Panc1 (cell line): ENCODE measurements around the gene CCDC57.

ENCODE experiments used
- CTCF ChIP-seq: fragments of 450-650 bp; IDR thresholded peaks from 2 replicates; pipeline ENCODE4 v1.5.1; 2017; ENCODE audit warnings: mild to moderate bottlenecking
- POLR2AphosphoS5 ChIP-seq: IDR thresholded peaks from 2 replicates; pipeline ENCODE4 v1.6.1; 2012; ENCODE audit warnings: mild to moderate bottlenecking, low read depth, low read length, moderate library complexity
- TCF7L2 ChIP-seq: IDR thresholded peaks from 2 replicates; pipeline ENCODE4 v1.6.1; 2011; ENCODE audit warnings: mild to moderate bottlenecking, low read depth, low read length, inconsistent platforms

- TF ChIP-seq POLR2AphosphoS5, result no peak
- no peak for TF ChIP-seq TCF7L2
- no peak for TF ChIP-seq CTCF
Observed at GRCh38 chr17:82184761-82185160, 27.9 kb downstream of the CCDC57 start.
